Neural progenitor cell (in vitro differentiated cells): ENCODE results near the gene FAM114A2.

Experiments
- EZH2 ChIP-seq: fragments of 200-600 bp; sonication (generic); IDR thresholded peaks from 2 replicates; pipeline ENCODE4 v1.6.1; 2017; ENCODE audit warnings: antibody characterized with exemption, mild to moderate bottlenecking, moderate library complexity
- TF ChIP-seq, protein P1 (sequence below): fragments of 200-600 bp; sonication (generic); IDR thresholded peaks from 2 replicates; pipeline ENCODE4 v1.5.1; 2017; ENCODE audit warnings: antibody characterized with exemption, mild to moderate bottlenecking

- TF ChIP-seq, protein P1, sequence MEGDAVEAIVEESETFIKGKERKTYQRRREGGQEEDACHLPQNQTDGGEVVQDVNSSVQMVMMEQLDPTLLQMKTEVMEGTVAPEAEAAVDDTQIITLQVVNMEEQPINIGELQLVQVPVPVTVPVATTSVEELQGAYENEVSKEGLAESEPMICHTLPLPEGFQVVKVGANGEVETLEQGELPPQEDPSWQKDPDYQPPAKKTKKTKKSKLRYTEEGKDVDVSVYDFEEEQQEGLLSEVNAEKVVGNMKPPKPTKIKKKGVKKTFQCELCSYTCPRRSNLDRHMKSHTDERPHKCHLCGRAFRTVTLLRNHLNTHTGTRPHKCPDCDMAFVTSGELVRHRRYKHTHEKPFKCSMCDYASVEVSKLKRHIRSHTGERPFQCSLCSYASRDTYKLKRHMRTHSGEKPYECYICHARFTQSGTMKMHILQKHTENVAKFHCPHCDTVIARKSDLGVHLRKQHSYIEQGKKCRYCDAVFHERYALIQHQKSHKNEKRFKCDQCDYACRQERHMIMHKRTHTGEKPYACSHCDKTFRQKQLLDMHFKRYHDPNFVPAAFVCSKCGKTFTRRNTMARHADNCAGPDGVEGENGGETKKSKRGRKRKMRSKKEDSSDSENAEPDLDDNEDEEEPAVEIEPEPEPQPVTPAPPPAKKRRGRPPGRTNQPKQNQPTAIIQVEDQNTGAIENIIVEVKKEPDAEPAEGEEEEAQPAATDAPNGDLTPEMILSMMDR, result no peak
- no peak for TF ChIP-seq EZH2
Measured at GRCh38 chr5:153969563-153969895, 69.2 kb downstream of the FAM114A2 start.
